HCT116 (cell line): ENCODE measurements around the gene ASB10. TPM values are rescaled to one million over a fixed set of nuclear protein-coding genes. Genes with fewer than 3 reads are reported as not detected.

Experiments
- ATAC-seq: fragments of 200-7000 bp; cut with Tn5 transposase; 2 replicates; pipeline ENCODE4 v1.9.1; 2020; ENCODE audit warnings: mild to moderate bottlenecking, moderate library complexity
- BruUV-seq: library from RNA; stranded (reverse); fragments of 400-500 nt; replicated peaks from 2 replicates; lab custom pipeline; 2021; lab: Mats Ljungman, UMichigan
- CTCF ChIA-PET: fragments of 300-600 bp; sonication (Branson Sonifier 250); formaldehyde crosslinking; loops from one replicate; lab custom pipeline; 2021; ENCODE audit warnings: antibody characterized with exemption; lab: Charles Lee
- POLR2A ChIA-PET: fragments of 300-600, 350-600 bp; sonication (Branson Sonifier 250); formaldehyde crosslinking; loops from one replicate; lab custom pipeline; 2021; ENCODE audit warnings: antibody characterized with exemption; lab: Charles Lee
- RAD21 ChIA-PET, 2 experiments: fragments of 300-600 bp; sonication (Branson Sonifier 250); formaldehyde crosslinking; loops; one replicate each; lab custom pipeline; 2023; ENCODE audit warnings: low total read pairs in 2 of 2; ENCODE audit not compliant: uncharacterized antibody in 2 of 2, unreplicated experiment in 2 of 2, low non-redundant PET in 1 of 2; lab: Charles Lee
- DNase-seq: peaks from one replicate; pipeline ENCODE4 v3.0.0-alpha.2; 2010; ENCODE audit warnings: low read depth, low spot score
- H2AFZ ChIP-seq: fragments of 200-600 bp; shearing (Covaris generic), sonication (generic); 2 replicates; pipeline ENCODE4 v1.6.1; 2017; ENCODE audit warnings: low read depth, mixed run types, mixed read lengths, antibody characterized with exemption, low read length; ENCODE audit not compliant: poor library complexity, severe bottlenecking
- H3K27ac ChIP-seq: 2 replicates; pipeline ENCODE4 v1.5.1; 2012; ENCODE audit warnings: low read depth, low read length
- H3K27me3 ChIP-seq: fragments of 200-600 bp; sonication (generic); 2 replicates; pipeline ENCODE4 v1.6.1; 2016; ENCODE audit warnings: mixed run types, low read length, mixed read lengths; ENCODE audit not compliant: insufficient read depth
- H3K36me3 ChIP-seq, 2 experiments: fragments of 200-500 bp in 1 of 2; fragments of 200-600 bp in 1 of 2; sonication (Bioruptor generic) in 1 of 2; sonication (generic) in 1 of 2; 2 replicates each; pipeline versions ENCODE4 v1.5.1 to v1.6.1; 2014 to 2016; ENCODE audit warnings: low read length in 2 of 2, inconsistent platforms in 1 of 2, mixed read lengths in 1 of 2, mixed run types in 1 of 2; ENCODE audit not compliant: insufficient read depth in 2 of 2, control insufficient read depth in 1 of 2
- H3K4me1 ChIP-seq, 2 experiments: fragments of 200-600 bp in 1 of 2; sonication (generic) in 1 of 2; 2 replicates each; pipeline versions ENCODE4 v1.5.1 to v1.6.1; 2012 to 2017; ENCODE audit warnings: low read length in 2 of 2, inconsistent platforms in 1 of 2, mild to moderate bottlenecking in 1 of 2, mixed read lengths in 1 of 2, mixed run types in 1 of 2, moderate library complexity in 1 of 2; ENCODE audit not compliant: insufficient read depth in 2 of 2, control insufficient read depth in 1 of 2
- H3K4me2 ChIP-seq: fragments of 200-600 bp; sonication (generic); 2 replicates; pipeline ENCODE4 v1.6.1; 2017; ENCODE audit warnings: mixed run types, low read length, mixed read lengths
- H3K4me3 ChIP-seq, 2 experiments: fragments of 200-600 bp in 1 of 2; sonication (generic) in 1 of 2; replicated peaks in 1 of 2; 2 replicates each; pipeline ENCODE4 v1.5.1; 2011 to 2016; ENCODE audit warnings: low read length in 2 of 2, control low read depth in 1 of 2, low read depth in 1 of 2, mild to moderate bottlenecking in 1 of 2, mixed read lengths in 1 of 2, mixed run types in 1 of 2
- H3K79me2 ChIP-seq: fragments of 200-600 bp; sonication (generic); 2 replicates; pipeline ENCODE4 v1.6.1; 2017; ENCODE audit warnings: mild to moderate bottlenecking, mixed run types, low read length, moderate library complexity, mixed read lengths; ENCODE audit not compliant: insufficient read depth
- H3K9ac ChIP-seq: fragments of 200-600 bp; sonication (generic); 2 replicates; pipeline ENCODE4 v1.6.1; 2016; ENCODE audit warnings: low read length, mixed read lengths
- H3K9me2 ChIP-seq: fragments of 200-600 bp; sonication (generic), shearing (Covaris generic); 2 replicates; pipeline ENCODE4 v1.6.1; 2017; ENCODE audit warnings: mixed run types, mild to moderate bottlenecking, moderate library complexity; ENCODE audit not compliant: insufficient read depth
- H3K9me3 ChIP-seq, 2 experiments: fragments of 200-500 bp in 1 of 2; fragments of 200-600 bp in 1 of 2; sonication (Bioruptor generic) in 1 of 2; sonication (generic) in 1 of 2; 2 replicates each; pipeline ENCODE4 v1.6.1; 2014 to 2017; ENCODE audit warnings: low read length in 2 of 2, mixed read lengths in 2 of 2, inconsistent platforms in 1 of 2, low read depth in 1 of 2, mild to moderate bottlenecking in 1 of 2, mixed run types in 1 of 2, moderate library complexity in 1 of 2; ENCODE audit not compliant: control insufficient read depth in 1 of 2, insufficient read depth in 1 of 2
- H4K20me1 ChIP-seq: fragments of 200-600 bp; sonication (generic), shearing (Covaris generic); 2 replicates; pipeline ENCODE4 v1.6.1; 2017; ENCODE audit warnings: mixed run types, mild to moderate bottlenecking, moderate library complexity; ENCODE audit not compliant: insufficient read depth
- CEBPB ChIP-seq: IDR thresholded peaks from 2 replicates; pipeline ENCODE4 v1.6.1; 2012; ENCODE audit warnings: low read depth
- EGR1 ChIP-seq: IDR thresholded peaks from 2 replicates; pipeline ENCODE4 v1.6.1; 2012; ENCODE audit warnings: low read depth
- ELF1 ChIP-seq: IDR thresholded peaks from 2 replicates; pipeline ENCODE4 v1.6.1; 2012; ENCODE audit warnings: low read depth, borderline replicate concordance
- EZH2phosphoT487 ChIP-seq: fragments of 200-600 bp; IDR thresholded peaks from 2 replicates; pipeline ENCODE4 v1.6.1; 2018; ENCODE audit warnings: antibody characterized with exemption, borderline replicate concordance
- FOSL1 ChIP-seq: IDR thresholded peaks from 2 replicates; pipeline ENCODE4 v1.6.1; 2012; ENCODE audit warnings: low read depth
- JUND ChIP-seq: IDR thresholded peaks from 2 replicates; pipeline ENCODE4 v1.6.1; 2012
- POLR2AphosphoS5 ChIP-seq: IDR thresholded peaks from 2 replicates; pipeline ENCODE4 v1.6.1; 2011; ENCODE audit warnings: mild to moderate bottlenecking, low read depth, low read length, moderate library complexity
- RAD21 ChIP-seq: IDR thresholded peaks from 2 replicates; pipeline ENCODE4 v1.6.1; 2012; ENCODE audit warnings: low read depth, mild to moderate bottlenecking
- SP1 ChIP-seq: IDR thresholded peaks from 2 replicates; pipeline ENCODE4 v1.6.1; 2012; ENCODE audit warnings: low read depth
- TCF7L2 ChIP-seq: IDR thresholded peaks from 2 replicates; pipeline ENCODE4 v1.7.0; 2011; ENCODE audit warnings: borderline replicate concordance, inconsistent platforms; ENCODE audit not compliant: insufficient read depth, insufficient read length; ENCODE audit errors: extremely low read depth
- YY1 ChIP-seq: IDR thresholded peaks from 2 replicates; pipeline ENCODE4 v1.6.1; 2011; ENCODE audit warnings: low read length, low read depth, moderate library complexity, mild to moderate bottlenecking; ENCODE audit not compliant: insufficient replicate concordance; ENCODE audit errors: extremely low read depth
- ZFX ChIP-seq: fragments of 450-650 bp; IDR thresholded peaks from 2 replicates; pipeline ENCODE4 v1.6.1; 2017
- ZNF274 ChIP-seq: fragments of 200-500 bp; sonication (Bioruptor generic); IDR thresholded peaks from 2 replicates; pipeline ENCODE4 v1.6.1; 2014; ENCODE audit warnings: mild to moderate bottlenecking, low read depth, low read length, inconsistent platforms
- intact Hi-C: fragments of 100-400 bp; cut with micrococcal nuclease; formaldehyde crosslinking; loops from 2 replicates; pipeline ENCODE4 v1.10.0; 2022
- total RNA-seq: library from RNA; stranded (reverse); gene quantifications from one replicate; pipeline ENCODE4 v1.2.1, GENCODE V29; 2021; ENCODE audit not compliant: unreplicated experiment
- TF ChIP-seq, protein P1 (sequence below): IDR thresholded peaks from 2 replicates; pipeline ENCODE4 v1.6.1; 2012
- TF ChIP-seq, protein P2 (sequence below), 3 experiments: fragments of 200-600 bp in 1 of 3; sonication (generic) in 1 of 3; IDR thresholded peaks in 2 of 3; conservative IDR thresholded peaks in 1 of 3; 2 replicates each; pipeline ENCODE4 v1.5.1; 2012 to 2017; ENCODE audit warnings: low read depth in 2 of 3, low read length in 2 of 3, antibody characterized with exemption in 1 of 3, borderline replicate concordance in 1 of 3, control low read depth in 1 of 3, mild to moderate bottlenecking in 1 of 3, mixed read lengths in 1 of 3, mixed run types in 1 of 3, moderate library complexity in 1 of 3; ENCODE audit not compliant: insufficient read depth in 1 of 3
- TF ChIP-seq, protein P3 (sequence below): IDR thresholded peaks from 2 replicates; pipeline ENCODE4 v1.6.1; 2012; ENCODE audit warnings: low read depth

The ASB10 gene
- total RNA-seq, 1 experiment from 2014 or later = not detected

DNA sequence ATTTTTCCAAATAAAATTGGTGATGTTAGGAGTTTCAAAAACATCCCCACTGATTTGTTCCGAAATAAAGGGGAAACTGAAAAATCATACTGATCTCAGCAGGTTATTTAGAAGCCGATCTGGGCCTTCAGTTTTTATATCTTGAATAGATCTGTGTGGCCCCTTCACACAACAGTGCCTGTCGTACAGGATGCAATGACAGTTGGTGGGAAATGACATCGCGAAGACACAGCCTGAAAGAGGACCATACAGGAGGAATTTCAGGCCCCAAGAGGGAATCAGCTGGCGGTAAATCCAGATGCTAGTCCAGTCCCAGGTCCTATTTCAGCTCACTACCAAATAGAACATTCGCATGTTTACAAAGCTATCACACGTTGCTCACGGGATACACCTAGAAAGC is 20.3 kb upstream of the ASB10 start:
- ChIA-PET POLR2A (no interaction called here), RAD21 (no interaction called here), CTCF (no interaction called here)
- no peaks in the 10 kb centered on the region for H3K9me3 ChIP-seq
- no peak for DNase-seq
- ATAC-seq = no peak
- H3K9me2 ChIP-seq = no peaks in the 10 kb centered on the region
- H3K79me2 ChIP-seq = no peaks in the 10 kb centered on the region
- no peak overlapping the region for H3K27ac ChIP-seq
- H3K36me3 ChIP-seq = peaks cover 0 to 4% of the 10 kb centered on the region in 2 experiments; a peak in 1 of 4 replicates
- no peak overlapping the region for H2AFZ ChIP-seq
- H4K20me1 ChIP-seq = no peaks in the 10 kb centered on the region
- intact Hi-C loops = no loop called here
- no peak for TF ChIP-seq EGR1
- no peak for TF ChIP-seq SP1
- no peak for TF ChIP-seq POLR2AphosphoS5
- TF ChIP-seq, protein P1, sequence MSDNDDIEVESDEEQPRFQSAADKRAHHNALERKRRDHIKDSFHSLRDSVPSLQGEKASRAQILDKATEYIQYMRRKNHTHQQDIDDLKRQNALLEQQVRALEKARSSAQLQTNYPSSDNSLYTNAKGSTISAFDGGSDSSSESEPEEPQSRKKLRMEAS = no peak
- no peak for TF ChIP-seq ELF1
- TF ChIP-seq TCF7L2 = no peak
- no peaks in the 10 kb centered on the region for H3K27me3 ChIP-seq
- H3K4me3 ChIP-seq = no peak overlapping the region
- H3K4me2 ChIP-seq = no peak overlapping the region
- no peak overlapping the region for H3K9ac ChIP-seq
- H3K4me1 ChIP-seq = no peaks in the 10 kb centered on the region
- BruUV-seq = no TSS peak

DNA sequence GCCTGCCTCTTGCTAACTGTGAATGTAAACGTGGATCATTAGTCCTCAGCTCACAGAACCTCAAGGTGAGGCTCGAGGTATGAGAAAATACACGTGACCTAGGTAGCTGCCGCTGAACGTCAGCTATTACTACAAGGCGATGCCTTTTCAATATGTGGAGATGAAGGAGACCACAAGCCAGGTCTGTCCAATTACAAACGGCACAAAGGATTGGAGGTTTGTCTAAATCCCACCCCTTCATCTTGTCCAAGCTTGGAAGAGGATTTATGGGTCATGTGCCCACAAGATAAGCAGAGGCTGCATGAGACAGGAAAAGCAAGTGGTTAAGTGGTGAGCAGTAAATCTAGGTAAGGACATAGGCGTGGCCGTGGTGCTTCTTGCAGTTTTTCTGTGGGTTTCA is 19.9 kb upstream of the ASB10 start:
- POLR2A ChIA-PET = no interaction called here
- H3K9me2 ChIP-seq = no peaks in the 10 kb centered on the region
- H3K4me3 ChIP-seq = no peak overlapping the region
- H3K36me3 ChIP-seq = peaks cover 0 to under 1% of the 10 kb centered on the region in 2 experiments; a peak in 1 of 4 replicates
- H2AFZ ChIP-seq = no peak overlapping the region
- CTCF ChIA-PET = no interaction called here
- ATAC-seq (no peak), DNase-seq (no peak)
- H3K27ac ChIP-seq = no peak overlapping the region
- no peak overlapping the region for H3K9ac ChIP-seq
- no peaks in the 10 kb centered on the region for H4K20me1 ChIP-seq
- H3K9me3 ChIP-seq = no peaks in the 10 kb centered on the region
- no peaks in the 10 kb centered on the region for H3K79me2 ChIP-seq
- H3K4me2 ChIP-seq = no peak overlapping the region
- H3K4me1 ChIP-seq = no peaks in the 10 kb centered on the region
- 0 out of 2 replicates have a peak, but pooled peaks cover 3% of the 10 kb centered on the region for H3K27me3 ChIP-seq
- RAD21 ChIA-PET = no interaction called here
- BruUV-seq = no TSS peak
- intact Hi-C loops = no loop called here
- TF ChIP-seq EZH2phosphoT487 (no peak), TCF7L2 (no peak), POLR2AphosphoS5 (no peak), CEBPB (no peak), ZNF274 (no peak), RAD21 (no peak), FOSL1 (no peak), JUND (no peak), YY1 (no peak), EGR1 (no peak), ELF1 (no peak), ZFX (no peak)
- TF ChIP-seq, protein P2, sequence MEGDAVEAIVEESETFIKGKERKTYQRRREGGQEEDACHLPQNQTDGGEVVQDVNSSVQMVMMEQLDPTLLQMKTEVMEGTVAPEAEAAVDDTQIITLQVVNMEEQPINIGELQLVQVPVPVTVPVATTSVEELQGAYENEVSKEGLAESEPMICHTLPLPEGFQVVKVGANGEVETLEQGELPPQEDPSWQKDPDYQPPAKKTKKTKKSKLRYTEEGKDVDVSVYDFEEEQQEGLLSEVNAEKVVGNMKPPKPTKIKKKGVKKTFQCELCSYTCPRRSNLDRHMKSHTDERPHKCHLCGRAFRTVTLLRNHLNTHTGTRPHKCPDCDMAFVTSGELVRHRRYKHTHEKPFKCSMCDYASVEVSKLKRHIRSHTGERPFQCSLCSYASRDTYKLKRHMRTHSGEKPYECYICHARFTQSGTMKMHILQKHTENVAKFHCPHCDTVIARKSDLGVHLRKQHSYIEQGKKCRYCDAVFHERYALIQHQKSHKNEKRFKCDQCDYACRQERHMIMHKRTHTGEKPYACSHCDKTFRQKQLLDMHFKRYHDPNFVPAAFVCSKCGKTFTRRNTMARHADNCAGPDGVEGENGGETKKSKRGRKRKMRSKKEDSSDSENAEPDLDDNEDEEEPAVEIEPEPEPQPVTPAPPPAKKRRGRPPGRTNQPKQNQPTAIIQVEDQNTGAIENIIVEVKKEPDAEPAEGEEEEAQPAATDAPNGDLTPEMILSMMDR (IDR thresholded peaks at IDR 0.05 in 2 of 3, conservative IDR thresholded peaks at IDR 0.05 in 1 of 3; ENCODE audit: borderline replicate concordance in 1 of 3, insufficient read depth in 1 of 3, low read depth in 2 of 3, low read length in 2 of 3) = no peak
- TF ChIP-seq, protein P3, sequence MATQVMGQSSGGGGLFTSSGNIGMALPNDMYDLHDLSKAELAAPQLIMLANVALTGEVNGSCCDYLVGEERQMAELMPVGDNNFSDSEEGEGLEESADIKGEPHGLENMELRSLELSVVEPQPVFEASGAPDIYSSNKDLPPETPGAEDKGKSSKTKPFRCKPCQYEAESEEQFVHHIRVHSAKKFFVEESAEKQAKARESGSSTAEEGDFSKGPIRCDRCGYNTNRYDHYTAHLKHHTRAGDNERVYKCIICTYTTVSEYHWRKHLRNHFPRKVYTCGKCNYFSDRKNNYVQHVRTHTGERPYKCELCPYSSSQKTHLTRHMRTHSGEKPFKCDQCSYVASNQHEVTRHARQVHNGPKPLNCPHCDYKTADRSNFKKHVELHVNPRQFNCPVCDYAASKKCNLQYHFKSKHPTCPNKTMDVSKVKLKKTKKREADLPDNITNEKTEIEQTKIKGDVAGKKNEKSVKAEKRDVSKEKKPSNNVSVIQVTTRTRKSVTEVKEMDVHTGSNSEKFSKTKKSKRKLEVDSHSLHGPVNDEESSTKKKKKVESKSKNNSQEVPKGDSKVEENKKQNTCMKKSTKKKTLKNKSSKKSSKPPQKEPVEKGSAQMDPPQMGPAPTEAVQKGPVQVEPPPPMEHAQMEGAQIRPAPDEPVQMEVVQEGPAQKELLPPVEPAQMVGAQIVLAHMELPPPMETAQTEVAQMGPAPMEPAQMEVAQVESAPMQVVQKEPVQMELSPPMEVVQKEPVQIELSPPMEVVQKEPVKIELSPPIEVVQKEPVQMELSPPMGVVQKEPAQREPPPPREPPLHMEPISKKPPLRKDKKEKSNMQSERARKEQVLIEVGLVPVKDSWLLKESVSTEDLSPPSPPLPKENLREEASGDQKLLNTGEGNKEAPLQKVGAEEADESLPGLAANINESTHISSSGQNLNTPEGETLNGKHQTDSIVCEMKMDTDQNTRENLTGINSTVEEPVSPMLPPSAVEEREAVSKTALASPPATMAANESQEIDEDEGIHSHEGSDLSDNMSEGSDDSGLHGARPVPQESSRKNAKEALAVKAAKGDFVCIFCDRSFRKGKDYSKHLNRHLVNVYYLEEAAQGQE = no peak
